ENCODE results near the gene KLHDC3.

GRCh38 chr6:43058531-43058930, 44.5 kb downstream of the KLHDC3 start:
- no peak for TF ChIP-seq CTCF (IDR thresholded peaks at IDR 0.05; ENCODE audit: control extremely low read depth in 1 of 3, insufficient read depth in 1 of 3, low read depth in 1 of 3, low read length in 3 of 3)
- no peak for TF ChIP-seq CEBPB (IDR thresholded peaks at IDR 0.05; ENCODE audit: low read depth, low read length)
- no peak for TF ChIP-seq TAF1 (IDR thresholded peaks at IDR 0.05; ENCODE audit: low read depth, low read length)
- TF ChIP-seq HDAC6 (IDR thresholded peaks at IDR 0.05; ENCODE audit: low read depth, low read length), result no peak
- no peak for TF ChIP-seq POLR2A (IDR thresholded peaks at IDR 0.05; ENCODE audit: control extremely low read depth in 1 of 2, low read depth in 2 of 2, low read length in 2 of 2)

Data from H1 (cell line).